ENCODE measurements around the gene SPIC.

SPIC gene

GRCh38 chr12:101474711-101475386, at the start of gene SPIC:
SPIC (plus strand) TSS chr12:101475336; CDS start chr12:101476905, 1,569 bp downstream.
- TF ChIP-seq, protein P1, sequence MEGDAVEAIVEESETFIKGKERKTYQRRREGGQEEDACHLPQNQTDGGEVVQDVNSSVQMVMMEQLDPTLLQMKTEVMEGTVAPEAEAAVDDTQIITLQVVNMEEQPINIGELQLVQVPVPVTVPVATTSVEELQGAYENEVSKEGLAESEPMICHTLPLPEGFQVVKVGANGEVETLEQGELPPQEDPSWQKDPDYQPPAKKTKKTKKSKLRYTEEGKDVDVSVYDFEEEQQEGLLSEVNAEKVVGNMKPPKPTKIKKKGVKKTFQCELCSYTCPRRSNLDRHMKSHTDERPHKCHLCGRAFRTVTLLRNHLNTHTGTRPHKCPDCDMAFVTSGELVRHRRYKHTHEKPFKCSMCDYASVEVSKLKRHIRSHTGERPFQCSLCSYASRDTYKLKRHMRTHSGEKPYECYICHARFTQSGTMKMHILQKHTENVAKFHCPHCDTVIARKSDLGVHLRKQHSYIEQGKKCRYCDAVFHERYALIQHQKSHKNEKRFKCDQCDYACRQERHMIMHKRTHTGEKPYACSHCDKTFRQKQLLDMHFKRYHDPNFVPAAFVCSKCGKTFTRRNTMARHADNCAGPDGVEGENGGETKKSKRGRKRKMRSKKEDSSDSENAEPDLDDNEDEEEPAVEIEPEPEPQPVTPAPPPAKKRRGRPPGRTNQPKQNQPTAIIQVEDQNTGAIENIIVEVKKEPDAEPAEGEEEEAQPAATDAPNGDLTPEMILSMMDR (IDR thresholded peaks at IDR 0.05): no peak

DNA sequence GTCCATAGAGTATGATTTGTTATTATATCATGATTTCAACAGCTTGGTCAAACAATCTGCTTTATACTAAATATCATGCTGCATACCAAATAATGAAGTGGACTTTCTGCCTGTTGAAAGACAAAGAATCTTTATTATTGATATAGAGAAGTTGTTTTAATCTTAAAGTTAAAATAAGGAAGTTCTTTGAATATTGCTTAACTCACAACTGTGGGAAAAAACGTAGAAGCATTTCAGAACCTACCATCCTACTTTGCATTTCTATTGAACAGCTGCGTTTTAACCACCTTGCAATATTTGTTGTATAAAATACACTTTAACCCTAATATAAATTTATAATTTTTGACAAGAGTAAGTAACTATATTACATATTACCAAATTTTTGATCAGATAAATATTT, 44.7 kb upstream of the SPIC start:
- TF ChIP-seq, protein P1 (IDR thresholded peaks at IDR 0.05): no peak

- TF ChIP-seq, protein P1 (IDR thresholded peaks at IDR 0.05): no peak
These were observed 39.0 kb upstream of the SPIC start for GRCh38 chr12:101436136-101436535.

- TF ChIP-seq, protein P1 (IDR thresholded peaks at IDR 0.05): no peak
These were observed 35.9 kb upstream of the SPIC start for GRCh38 chr12:101439236-101439635.

DNA sequence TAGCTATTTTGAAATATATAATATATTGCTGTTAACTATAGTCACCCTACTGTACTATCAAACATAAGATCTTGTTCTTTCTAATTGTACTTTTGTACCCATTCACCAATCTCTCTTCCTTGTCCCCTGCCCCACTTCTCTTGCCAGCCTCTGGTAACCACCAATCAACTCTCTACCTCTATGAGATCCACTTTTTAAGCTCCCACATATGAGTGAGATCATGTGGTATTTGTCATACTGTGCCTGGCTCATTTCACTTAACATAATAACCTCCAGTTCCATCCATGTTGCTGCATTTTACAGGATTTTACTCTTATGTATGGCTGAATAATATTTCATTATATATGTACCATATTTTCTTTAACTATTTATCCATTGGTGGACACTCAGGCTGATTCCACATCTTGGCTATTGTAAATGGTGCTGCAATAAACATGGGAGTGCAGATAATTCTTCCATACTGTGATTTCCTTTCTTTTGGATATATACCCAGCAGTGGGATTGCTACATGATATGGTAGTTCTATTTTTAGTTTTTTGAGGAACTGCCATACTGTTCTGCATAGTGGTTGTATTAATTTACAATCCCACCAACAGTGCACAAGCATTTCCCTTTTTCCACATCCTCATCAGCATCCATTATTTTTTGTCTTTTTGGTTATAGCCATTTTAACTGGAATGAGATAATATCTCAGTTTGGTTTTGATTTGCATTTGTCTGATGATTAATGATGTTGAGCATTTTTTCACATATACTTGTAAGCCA, 33.5 kb upstream of the SPIC start:
- TF ChIP-seq, protein P1 (IDR thresholded peaks at IDR 0.05): no peak

- TF ChIP-seq, protein P1 (IDR thresholded peaks at IDR 0.05): no peak
These were observed 19.5 kb upstream of the SPIC start for GRCh38 chr12:101455685-101456084.

GRCh38 chr12:101459642-101460346, 15.3 kb upstream of the SPIC start:
- TF ChIP-seq, protein P1 (IDR thresholded peaks at IDR 0.05): no peak
